ENCODE results near the gene PNPLA7.

- no peak for TF ChIP-seq CTCF (IDR thresholded peaks at IDR 0.05)
- TF ChIP-seq POLR2AphosphoS5 (IDR thresholded peaks at IDR 0.05; ENCODE audit: insufficient read depth in 1 of 2, low read depth in 1 of 2), result no peak
- no peak for TF ChIP-seq POLR2A (IDR thresholded peaks at IDR 0.05)
Observed at GRCh38 chr9:137592767-137593166, 42.6 kb upstream of the PNPLA7 start.
